ENCODE data around the gene ATP5ME.

GRCh38 chr4:629636-629914 is 44.5 kb downstream of the ATP5ME start:
- TF ChIP-seq CTCF (IDR thresholded peaks at IDR 0.05; ENCODE audit: borderline replicate concordance, extremely low read depth, low read length, poor library complexity, severe bottlenecking) (no peak), EZH2 (IDR thresholded peaks at IDR 0.05; ENCODE audit: borderline replicate concordance, low read depth, low read length, severe bottlenecking) (no peak)

Data from DND-41 (cell line).